ENCODE measurements around the gene SUPT5H.

The SUPT5H gene

DNA sequence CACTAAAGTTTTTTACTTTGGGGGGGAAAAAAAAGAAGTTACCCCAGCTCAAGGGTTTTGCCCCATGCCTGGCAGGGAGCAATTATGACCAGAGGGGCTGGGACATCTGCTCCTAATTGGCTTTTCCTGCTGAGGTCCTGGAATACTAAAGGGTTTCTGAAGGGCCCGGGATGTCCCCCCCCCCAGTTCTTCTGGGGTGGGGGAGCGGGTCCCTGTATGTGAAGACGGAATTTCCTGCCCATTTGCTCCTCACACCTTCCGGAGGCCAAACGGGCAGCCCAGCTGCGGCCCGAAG is 52.3 kb downstream of the SUPT5H start:
- DNase-seq (ENCODE audit: low spot score): no peak

DNA sequence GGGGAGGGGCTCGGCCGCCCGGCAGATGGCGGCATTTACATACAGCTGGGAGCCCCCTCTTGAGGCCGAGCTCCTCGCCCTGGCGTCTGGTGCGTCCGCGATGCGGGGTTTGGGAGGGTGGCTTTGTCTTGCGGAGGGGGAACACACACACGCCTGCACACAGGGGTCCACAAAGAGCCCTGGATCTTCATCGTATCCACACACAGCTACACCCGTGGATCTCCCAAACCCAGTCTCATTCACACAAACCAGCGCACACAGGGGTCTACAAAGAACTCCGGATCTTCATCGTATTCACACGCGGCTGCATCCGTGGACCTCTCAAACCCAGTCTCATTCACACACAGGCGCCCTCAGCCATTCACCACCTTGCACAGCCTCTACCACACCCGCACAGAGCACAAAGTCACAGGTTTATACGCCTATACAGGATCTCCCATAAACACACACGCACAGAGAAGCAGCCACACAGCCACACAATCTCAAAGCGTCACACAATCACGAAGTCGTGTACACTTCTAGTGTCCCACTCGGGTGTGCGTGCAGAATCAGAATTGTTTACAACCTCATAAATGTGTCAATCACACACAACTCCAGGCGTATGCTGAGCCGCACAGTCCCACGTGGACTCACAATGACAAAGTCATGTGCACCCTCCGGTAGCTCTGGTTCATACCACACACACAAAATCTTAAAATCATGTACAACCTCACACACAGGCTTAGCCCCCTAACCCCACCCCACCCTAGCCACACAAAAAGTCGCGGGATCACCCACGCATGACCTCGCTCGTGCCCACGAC is 52.8 kb downstream of the SUPT5H start:
- DNase-seq (ENCODE audit: low spot score): peak; percentile 89

DNA sequence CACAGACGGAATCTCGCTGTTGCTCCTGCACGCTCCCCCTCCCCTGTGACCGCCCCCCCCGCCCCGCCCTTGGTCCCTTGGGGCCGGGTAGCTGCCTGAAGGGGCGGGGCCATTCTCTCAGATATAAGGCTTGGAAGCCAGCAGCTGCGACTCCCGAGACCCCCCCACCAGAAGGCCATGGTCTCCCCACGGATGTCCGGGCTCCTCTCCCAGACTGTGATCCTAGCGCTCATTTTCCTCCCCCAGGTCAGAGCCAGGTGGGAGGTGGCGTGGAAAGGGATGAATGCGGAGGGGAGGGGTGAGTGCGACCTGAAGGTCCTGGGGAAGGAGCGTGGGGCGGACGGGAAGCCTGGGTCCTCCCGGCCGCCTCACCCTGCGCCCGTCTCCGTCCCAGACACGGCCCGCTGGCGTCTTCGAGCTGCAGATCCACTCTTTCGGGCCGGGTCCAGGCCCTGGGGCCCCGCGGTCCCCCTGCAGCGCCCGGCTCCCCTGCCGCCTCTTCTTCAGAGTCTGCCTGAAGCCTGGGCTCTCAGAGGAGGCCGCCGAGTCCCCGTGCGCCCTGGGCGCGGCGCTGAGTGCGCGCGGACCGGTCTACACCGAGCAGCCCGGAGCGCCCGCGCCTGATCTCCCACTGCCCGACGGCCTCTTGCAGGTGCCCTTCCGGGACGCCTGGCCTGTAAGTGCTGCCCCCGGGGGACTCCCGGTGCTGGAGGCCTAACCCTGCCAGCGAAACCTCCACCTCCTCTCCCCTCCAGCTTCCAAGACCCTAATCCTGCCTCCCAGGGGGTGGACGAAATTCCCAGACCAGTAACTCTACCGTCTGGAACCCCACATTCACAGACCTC is 53.6 kb downstream of the SUPT5H start, which contains the start of gene DLL3:
Gene DLL3, plus strand, starts transcription at position 150 of the 845 bp plus-strand sequence. Its CDS starts 28 bp downstream, at position 178.
- DNase-seq (ENCODE audit: low spot score): peak; percentile 80

DNA sequence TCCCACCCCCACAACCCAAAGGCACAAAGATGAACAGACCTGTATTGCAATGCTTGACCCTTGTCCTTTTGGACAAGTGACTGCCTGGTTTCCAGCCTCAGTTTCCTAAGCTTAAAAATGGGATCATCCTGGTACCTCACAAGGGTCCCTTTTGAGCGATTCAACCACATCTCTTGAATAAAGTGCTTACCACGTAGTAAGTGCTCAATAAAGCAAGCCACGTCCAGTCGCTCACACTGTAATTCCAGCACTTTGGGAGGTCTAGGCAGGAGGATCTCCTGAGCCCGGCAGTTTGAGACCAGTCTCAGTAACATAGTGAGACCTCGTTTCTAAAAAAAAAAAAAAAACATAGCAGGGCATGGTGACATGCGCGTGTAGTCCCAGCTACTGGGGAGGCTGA is 54.5 kb downstream of the SUPT5H start:
- DNase-seq (ENCODE audit: low spot score): peak; percentile 5

DNA sequence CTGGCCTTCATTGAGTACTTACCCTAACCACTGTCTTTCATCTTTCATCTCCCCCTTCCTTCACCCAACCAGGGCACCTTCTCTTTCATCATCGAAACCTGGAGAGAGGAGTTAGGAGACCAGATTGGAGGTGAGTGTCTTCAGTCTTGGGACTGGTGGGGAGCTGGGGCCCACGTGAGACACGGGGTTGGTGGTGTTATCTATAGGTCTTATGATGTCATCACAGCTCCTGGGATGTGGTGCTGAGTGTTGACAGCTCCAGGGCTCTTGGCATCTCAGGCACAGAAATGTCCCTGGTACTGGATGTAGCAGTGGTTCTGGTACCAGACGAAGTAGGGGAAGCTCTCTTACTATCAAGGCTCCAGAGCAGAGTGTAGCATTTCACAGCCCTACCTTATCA is 55.2 kb downstream of the SUPT5H start:
- DNase-seq (ENCODE audit: low spot score): peak; percentile 15

DNA sequence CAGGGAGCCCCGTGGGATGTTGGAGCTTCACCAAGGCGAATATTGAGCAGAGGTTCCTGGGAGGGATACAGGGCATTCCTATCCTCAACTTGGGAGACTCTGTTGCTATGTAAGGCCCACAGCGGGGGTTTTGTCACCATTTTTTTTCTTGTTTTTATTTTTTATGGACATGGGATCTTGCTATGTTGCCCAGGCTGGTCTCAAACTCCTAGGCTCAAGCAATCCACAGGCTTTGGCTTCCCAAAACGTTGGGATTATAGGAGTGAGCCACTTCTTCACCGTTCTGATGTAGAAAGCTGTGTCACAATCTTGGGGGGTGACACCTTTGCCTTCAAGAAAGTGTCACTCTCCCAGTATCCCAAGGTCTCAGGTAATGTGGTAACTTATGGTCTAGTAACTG is 56.0 kb downstream of the SUPT5H start:
- DNase-seq (ENCODE audit: low spot score): peak; percentile 1

DNA sequence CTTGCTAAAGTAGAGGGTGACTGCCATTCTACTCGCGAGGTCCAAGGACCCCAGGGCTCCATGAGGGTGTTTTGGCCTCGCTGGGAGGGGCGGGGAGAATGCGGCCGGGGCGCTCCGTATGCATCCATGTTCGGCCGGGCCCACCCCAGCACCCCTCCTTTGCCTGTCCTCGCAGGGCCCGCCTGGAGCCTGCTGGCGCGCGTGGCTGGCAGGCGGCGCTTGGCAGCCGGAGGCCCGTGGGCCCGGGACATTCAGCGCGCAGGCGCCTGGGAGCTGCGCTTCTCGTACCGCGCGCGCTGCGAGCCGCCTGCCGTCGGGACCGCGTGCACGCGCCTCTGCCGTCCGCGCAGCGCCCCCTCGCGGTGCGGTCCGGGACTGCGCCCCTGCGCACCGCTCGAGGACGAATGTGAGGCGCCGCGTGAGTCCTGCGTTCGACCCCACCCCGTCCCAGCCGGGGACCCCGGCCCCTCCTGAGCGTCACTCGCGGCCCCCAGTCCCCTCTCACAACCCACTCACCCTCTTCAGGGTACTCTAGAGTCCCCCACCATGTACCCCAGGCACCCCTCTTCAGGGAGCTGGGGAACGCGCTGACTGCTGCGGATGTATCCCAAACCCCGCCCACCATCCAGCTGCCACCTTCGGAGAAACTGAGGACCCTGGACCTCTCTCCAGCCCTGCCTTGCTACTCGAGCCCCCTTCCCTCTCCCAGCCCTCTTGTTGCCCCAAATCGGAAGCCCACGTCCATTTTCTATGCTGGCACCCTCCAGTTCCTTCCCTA is 57.4 kb downstream of the SUPT5H start:
- peak; percentile 90 for DNase-seq (ENCODE audit: low spot score)

DNA sequence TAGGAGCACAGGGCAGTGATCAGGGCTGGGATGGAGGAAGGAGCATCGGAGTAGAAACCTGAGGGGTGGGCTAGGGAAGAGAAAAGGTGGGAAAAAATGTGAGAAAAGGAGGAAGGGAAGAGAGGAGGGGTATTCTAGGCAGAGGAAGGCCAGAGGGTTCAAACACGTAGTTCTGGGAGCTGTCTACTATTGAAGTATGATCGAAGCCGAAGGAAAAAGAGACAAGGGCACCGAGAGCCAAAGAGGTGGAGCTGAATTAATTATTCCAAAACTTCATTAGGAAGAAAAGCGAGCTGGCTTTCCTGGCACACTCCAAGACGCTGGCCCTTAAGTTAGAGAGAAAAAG is 61.2 kb downstream of the SUPT5H start:
- DNase-seq (ENCODE audit: low spot score): no peak

DNA sequence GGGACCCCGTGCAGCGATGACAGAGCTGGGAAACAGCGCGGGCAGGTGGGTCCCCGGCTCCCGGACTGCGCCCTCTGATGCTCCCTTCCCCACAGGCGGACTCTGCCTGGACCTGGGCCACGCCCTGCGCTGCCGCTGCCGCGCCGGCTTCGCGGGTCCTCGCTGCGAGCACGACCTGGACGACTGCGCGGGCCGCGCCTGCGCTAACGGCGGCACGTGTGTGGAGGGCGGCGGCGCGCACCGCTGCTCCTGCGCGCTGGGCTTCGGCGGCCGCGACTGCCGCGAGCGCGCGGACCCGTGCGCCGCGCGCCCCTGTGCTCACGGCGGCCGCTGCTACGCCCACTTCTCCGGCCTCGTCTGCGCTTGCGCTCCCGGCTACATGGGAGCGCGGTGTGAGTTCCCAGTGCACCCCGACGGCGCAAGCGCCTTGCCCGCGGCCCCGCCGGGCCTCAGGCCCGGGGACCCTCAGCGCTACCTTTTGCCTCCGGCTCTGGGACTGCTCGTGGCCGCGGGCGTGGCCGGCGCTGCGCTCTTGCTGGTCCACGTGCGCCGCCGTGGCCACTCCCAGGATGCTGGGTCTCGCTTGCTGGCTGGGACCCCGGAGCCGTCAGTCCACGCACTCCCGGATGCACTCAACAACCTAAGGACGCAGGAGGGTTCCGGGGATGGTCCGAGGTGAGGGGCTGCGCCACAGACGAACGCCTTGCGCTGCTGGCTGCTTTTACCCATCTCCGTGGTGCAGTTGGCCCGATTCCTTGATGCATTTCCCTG is 61.7 kb downstream of the SUPT5H start:
- no peak for DNase-seq (ENCODE audit: low spot score)

DNA sequence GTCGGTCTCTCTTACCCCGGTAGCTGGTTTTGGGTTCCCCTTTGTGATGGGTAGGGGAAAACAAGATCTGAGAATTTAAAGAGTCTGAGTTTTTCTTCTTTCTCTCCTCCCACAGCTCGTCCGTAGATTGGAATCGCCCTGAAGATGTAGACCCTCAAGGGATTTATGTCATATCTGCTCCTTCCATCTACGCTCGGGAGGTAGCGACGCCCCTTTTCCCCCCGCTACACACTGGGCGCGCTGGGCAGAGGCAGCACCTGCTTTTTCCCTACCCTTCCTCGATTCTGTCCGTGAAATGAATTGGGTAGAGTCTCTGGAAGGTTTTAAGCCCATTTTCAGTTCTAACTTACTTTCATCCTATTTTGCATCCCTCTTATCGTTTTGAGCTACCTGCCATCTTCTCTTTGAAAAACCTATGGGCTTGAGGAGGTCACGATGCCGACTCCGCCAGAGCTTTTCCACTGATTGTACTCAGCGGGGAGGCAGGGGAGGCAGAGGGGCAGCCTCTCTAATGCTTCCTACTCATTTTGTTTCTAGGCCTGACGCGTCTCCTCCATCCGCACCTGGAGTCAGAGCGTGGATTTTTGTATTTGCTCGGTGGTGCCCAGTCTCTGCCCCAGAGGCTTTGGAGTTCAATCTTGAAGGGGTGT is 62.5 kb downstream of the SUPT5H start:
- no peak for DNase-seq (ENCODE audit: low spot score)

DNA sequence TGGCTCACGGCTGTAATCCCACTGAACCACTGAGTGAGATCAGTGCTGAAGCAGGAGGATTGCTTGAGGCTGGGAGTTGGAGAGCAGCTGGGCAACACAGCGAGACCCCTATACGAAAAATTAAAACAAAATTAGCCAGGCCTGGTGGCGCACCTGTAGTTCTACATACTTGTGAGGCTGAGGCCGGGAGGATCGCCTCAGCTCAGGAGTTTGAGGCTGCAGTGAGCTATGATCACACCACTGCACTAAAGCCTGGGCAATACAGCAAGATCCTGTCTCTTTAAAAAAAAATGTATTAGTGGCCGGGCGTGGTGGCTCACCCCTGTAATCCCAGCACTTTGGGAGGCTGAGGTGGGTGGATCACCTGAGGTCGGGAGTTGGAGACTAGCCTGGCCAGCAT is 63.2 kb downstream of the SUPT5H start:
- DNase-seq (ENCODE audit: low spot score): no peak

DNA sequence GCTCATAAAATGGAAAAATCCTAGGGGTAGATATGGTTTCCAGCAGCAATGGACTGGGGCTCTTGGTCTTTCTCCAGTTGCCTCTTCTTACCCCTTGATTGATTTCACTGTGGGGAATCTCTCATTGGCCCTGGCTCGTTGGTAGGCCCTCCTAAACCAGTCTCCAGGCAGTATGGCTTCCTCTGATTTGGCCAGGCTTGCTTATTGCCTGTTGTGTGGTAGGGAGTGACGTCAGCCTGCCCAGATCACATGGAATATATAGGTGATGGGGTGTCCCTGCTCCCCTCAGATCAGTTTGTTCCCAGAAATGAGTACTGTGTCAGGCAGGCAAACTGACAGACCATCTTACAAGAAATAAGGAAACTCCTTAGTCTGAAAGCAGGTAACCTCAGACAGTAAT is 63.9 kb downstream of the SUPT5H start:
- DNase-seq (ENCODE audit: low spot score): peak; percentile 2

DNA sequence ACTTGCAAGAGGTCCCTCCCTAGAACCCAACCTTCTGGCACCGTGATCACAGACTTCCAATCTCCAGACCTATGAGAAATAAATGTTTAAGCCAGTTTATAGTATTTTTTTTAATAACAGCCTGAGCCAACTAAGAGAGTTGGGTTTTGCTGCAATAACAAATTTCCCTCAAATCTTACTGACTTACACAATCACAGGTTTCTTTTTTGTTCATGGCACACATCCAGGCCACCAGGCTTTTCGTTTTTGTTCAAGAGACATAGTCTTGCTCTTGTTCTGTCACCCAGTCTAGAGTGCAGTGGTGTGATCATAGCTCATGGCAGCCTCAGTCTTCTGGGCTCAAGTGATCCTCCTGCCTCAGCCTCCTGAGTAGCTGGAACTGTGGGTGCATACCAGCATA is 67.6 kb downstream of the SUPT5H start:
- DNase-seq (ENCODE audit: low spot score): peak; percentile 19

DNA sequence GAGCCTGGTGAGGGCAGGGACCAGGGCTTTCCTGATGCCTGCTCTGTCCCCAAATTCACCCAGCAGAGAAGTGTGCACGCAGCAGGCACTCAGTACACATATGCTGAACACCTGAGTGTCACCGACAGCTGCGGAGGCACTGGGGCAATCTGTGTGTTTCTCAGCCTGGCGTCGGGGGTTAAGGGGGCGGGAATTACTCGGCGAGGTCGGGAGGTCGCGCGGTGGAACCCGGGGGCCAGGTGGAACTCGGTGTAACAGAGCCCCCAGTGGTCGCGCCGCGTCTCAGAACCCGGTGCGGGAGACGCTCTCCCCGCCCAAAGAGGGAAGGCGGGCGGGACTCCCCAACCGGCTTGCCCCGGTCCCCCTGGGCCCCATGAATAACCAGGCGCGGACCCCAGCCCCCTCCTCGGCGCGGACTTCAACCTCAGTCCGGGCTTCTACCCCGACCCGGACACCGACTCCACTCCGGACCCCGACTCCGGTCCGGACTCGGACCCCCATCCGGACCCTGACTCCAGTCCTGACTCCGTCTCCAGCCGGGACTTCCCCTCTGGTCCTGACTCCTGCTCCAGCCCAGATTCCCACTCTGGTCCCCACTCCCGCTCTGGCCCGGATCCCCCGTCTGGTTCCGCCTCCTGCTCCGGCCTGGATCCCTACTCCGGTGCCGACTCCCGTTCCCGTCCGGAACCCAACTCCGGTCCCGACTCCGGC is 69.6 kb downstream of the SUPT5H start, which contains the start of gene SELENOV:
Gene SELENOV, plus strand, starts transcription at position 300 of the 711 bp plus-strand sequence. Its CDS starts 74 bp downstream, at position 374.
- DNase-seq (ENCODE audit: low spot score): peak; percentile 54

DNA sequence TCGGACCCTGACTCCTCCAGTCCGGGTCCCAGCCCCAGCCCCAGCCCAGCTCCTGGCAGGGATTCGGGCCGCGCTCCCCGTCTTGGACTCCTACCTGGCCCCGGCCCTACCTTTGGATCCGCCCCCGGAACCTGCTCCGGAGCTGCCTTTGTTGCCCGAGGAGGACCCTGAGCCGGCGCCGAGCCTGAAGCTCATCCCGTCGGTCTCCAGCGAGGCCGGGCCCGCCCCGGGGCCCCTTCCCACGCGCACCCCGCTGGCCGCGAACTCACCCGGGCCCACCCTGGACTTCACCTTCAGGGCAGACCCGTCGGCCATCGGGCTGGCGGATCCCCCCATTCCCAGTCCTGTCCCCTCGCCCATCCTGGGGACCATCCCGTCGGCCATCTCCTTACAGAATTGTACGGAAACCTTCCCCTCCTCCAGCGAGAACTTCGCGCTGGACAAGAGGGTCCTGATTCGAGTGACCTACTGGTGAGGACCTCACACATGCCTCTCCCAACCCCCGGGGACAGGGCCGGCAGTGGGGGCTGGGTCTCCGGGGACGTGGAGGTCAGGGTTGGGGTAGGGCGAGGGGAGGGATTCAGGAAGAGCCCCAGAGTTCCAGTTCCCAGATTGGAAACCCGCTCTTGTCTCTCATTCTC is 70.3 kb downstream of the SUPT5H start:
- DNase-seq (ENCODE audit: low spot score): no peak

DNA sequence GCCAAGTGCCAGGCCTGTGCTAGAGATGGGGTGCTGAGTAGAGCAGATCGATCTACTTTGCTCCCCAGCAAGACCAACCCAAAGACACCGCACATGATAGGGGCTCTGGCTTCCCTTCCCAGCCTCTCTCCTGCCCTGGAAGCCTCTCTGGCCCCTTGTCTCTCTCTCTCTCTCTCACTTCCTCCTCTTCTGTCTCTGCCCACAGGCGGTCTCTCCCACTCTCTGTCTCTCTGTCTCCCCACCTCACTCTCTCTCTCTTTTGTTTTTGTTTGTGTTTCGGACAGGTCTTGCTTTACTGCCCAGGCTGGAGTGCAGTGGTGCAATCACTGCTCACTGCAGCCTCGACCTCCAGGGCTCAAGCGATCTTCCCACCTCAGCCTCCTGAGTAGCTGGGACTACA is 70.9 kb downstream of the SUPT5H start:
- DNase-seq (ENCODE audit: low spot score): peak; percentile 26

DNA sequence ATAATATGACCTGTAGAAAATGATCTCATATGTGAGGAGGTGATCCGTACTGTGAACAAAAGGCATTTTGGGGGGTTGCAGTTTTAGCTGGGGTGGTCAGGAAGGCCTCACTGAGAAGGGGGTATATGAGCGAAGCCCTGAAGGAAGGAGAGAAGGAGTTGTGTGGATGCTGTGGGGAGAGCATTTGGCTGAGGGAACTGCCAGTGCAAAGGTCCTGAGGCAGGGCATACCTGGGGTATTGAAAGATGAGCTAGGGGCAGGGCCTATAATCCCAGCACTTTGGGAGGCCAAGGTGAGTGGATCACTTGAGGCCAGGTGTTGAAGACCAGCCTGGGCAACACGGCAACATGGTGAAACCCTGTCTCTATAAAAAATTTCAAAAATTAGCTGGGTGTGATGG is 72.0 kb downstream of the SUPT5H start:
- DNase-seq (ENCODE audit: low spot score): no peak

DNA sequence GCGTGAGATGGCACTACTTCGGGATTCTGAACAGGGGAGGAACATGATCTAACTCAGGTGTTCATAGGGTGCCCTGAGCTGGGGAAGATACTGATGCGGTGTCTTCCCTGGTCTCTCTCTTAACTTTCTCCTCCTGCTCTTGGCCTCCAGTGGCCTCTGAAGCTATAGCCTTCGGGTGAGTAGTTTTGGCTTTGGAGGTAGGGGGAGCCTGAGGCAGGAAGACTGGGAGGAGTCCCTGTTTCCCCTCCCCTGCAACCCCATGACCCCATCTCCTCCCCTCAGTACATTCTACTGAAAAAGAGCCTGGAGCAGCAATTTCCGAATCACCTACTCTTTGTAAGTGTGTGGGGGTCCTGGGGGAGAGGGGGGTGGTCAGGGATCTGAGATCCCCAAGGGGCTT is 73.1 kb downstream of the SUPT5H start:
- DNase-seq (ENCODE audit: low spot score): no peak

DNA sequence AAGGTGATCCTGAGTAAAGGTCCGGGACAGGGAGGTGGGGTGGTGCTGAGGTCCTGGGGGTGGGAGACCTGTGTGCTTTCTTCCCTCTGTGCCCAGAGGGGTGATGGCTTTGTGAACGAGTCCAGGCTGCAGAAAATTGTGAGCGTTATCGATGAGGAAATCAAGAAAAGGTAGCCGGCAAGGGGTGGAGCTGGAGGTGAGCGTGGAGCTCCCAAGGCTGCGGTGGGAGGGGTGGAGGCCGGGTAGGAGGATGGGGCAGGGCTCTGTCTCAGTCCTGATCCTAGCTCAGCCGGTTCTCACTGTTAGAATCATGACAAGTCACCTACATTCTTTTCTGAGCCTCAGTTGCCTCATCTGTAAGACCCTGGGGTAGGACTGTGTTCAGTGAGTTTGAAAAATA is 73.6 kb downstream of the SUPT5H start:
- no peak for DNase-seq (ENCODE audit: low spot score)

Data from NAMALWA (cell line).